ENCODE results near the gene LYPD1.

Gene LYPD1

DNA sequence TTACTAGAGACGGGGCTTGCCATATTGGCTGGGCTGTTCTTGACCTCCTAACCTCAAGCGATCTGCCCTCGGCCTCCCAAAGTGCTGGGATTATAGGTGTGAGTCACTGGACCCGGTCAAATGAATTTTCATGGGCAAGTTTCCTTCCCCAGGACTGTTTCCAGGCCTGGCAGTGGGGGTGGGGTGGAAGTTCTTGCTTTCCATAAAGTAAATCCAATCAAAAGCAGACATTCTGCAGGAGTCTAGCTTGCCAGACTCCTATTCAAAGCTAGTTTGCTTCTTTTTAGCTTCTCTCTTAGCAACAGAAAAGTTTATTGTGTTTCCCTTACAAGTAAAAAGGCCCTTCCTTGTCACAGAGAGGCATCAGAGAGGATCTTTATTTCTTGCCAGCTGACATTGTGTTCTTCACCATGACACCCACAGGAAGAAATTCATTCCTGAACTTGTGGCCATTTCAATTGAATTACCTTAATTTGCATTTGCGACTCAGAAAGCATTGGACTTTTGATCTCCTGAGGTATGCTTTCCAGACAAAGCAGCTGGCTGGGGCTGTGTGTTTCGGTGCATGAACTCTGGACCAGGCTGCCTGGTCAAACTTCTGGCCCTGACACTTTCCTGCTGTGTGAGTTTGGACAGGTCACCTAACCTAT lies 37.9 kb downstream of the LYPD1 start:
- DNase-seq (ENCODE audit: low read depth), result no peak

GRCh38 chr2:132627536-132627935 lies 42.5 kb downstream of the LYPD1 start:
- no peak for DNase-seq (ENCODE audit: low read depth)

DNA sequence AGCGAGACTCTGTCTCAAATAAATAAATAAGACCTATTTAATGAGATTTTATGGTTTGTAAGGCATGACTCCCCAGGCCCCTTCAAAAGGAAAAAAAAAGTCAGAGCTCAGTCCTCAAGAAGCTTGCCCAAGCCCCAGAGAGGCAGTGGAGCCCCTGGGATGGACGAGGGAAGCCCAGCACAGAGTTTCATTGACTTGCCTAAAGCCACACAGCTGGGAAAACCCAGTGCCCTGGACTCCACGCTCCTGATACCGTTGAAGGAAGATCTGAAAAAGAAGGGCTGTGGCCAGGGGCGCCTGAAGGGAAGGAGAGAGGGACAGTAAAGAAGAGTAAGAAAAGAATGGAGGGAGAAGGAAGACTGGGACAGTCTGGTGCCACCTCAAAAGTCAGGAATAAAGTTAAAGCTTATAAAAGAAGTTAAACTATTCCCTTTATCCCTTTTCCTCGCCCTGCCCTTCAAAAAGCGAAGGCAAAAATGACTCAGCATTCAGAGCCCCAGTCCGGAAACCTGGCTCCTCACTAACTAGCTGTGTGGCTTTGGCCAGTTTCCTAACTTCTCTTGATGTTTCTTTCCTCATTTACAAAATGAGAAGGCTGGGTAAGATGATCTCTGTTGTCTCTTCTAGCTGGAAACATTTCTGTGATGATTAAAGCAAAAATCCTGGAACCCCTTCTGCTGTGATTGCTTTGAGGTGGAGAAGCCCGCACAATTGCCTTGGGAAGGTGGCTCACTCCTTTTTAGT lies 46.7 kb downstream of the LYPD1 start:
- DNase-seq (ENCODE audit: low read depth), result no peak

- DNase-seq (ENCODE audit: low read depth), result no peak
Measured at GRCh38 chr2:132621131-132621875, 48.7 kb downstream of the LYPD1 start.

DNA sequence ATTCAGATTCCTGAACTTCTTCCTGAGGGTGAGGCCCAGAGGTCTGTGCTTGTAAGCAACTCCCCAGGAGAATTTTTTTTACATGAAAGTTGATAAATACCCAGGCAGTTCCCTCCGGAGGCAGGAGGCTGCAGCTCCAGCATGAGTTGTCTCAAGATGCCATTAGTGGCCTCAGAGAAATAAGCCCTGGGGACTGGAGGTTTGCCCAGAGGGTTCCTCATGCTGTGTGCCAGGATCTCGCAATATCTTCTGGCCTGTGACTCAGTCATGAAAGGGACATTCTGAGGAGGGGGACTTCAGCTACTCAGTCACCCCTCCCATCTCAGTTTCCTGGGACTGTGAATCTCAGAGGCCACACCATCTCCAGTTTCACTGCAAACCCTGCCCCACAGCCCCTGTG lies 49.9 kb downstream of the LYPD1 start:
- no peak for DNase-seq (ENCODE audit: low read depth)

GRCh38 chr2:132618734-132619133 lies 51.3 kb downstream of the LYPD1 start:
- no peak for DNase-seq (ENCODE audit: low read depth)

- no peak for DNase-seq (ENCODE audit: low read depth)
Measured at GRCh38 chr2:132617989-132618388, 52.0 kb downstream of the LYPD1 start.

- DNase-seq (ENCODE audit: low read depth), result no peak
Measured at GRCh38 chr2:132615329-132616085, 54.5 kb downstream of the LYPD1 start.

GRCh38 chr2:132611719-132612118 lies 58.3 kb downstream of the LYPD1 start:
- DNase-seq (ENCODE audit: low read depth), result no peak

DNA sequence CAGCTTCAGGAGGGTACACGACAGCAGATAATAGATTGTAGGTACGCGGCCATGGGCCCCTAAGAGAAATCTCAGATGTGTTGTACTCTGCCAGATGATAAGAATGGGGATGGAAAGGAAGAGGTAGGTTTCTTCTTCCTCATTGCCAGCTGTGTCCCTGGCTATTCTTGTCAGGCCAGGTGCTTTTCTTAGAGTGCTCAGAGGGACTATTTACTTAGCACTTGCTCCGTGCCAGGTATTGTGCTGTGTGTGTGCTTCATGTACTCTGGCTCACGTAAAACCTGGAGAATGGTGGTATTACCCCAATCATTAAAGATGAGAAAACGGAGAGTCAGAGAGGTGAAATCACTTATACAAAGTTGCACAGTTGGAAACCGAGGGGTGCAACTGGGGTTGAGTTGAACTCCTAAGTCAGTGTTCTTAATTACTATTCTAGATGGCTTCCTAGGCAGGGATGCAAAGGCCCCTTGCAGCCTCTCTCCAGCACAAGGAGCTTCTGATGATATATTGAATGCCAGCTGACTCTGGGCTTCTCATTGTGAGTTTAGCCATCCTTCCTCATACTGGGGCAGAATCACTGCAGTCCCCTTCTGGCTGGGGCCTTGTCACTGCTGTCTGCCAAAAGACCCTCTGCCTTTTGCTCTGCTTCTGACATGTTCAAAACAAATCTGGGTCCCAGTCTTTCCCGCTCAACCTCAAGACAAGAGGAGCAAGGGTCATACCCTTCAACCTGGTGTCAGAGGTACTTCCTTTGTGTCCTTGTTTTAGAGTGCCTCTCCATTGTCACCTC lies 60.7 kb downstream of the LYPD1 start:
- DNase-seq (ENCODE audit: low read depth), result no peak

- DNase-seq (ENCODE audit: low read depth), result no peak
Measured at GRCh38 chr2:132608311-132608710, 61.7 kb downstream of the LYPD1 start.

GRCh38 chr2:132607426-132608090 lies 62.4 kb downstream of the LYPD1 start:
- no peak for DNase-seq (ENCODE audit: low read depth)

DNA sequence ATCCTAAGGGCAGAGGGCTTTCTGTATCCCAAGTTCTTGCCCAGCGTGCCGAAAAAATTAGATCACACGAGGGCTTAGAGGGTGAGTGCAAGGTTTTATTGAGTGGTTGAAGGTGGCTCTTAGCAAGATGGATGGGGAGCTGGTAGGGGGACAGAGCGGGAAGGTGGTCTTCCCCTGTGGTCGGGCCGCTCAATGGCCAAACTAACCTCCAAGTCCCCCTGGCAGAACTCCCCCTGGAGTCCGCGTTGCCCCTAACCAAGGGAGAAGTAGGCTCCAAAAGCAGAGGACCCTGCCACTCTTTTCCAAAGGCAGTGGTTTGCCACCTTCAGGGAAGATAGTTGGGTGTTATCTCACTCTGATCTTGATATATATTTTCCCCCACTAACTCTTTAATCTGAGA lies 63.4 kb downstream of the LYPD1 start:
- no peak for DNase-seq (ENCODE audit: low read depth)

GRCh38 chr2:132605236-132606180 lies 64.5 kb downstream of the LYPD1 start:
- DNase-seq (ENCODE audit: low read depth), result no peak

DNA sequence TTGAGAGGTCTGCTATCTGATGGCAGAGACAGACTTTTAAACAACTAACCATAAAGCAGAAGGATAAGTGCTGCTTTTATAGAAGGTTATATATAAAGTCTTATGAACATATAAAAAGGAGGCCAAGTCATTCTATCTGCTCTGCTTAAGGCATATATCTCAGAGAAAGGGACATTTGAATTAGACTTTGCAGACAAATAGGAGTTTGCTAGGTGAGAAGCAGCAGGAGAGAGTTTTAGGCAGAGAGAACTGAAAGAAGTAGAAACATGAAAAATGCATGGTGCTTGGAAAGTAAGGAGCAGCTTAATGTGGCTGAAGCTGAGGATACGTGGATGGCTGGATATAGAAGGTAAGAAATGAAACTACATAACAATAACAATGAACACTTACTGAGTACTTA lies 65.4 kb downstream of the LYPD1 start:
- DNase-seq (ENCODE audit: low read depth), result no peak

GRCh38 chr2:132599556-132599955 lies 70.4 kb downstream of the LYPD1 start:
- no peak for DNase-seq (ENCODE audit: low read depth)

DNA sequence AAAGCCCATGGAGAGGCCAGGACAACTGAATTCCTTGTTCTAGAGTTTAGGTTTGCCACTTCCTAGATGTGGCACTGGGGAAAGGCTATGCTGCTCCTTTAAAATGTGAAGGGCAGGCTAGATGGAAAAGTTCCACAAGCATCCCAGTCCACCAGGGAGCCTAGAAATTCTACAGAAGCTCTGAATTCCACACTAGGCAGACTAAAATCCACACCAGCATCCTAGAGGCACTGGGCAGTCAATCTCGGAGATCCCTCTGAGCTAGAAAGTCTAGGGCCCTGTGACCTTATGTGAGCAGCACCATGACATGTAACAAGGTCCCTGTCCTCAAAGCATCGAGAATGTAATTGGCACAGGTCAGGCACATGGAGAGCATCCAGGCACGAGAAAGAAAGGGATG lies 71.5 kb downstream of the LYPD1 start:
- no peak for DNase-seq (ENCODE audit: low read depth)

- no peak for DNase-seq (ENCODE audit: low read depth)
Measured at GRCh38 chr2:132597831-132598230, 72.2 kb downstream of the LYPD1 start.

DNA sequence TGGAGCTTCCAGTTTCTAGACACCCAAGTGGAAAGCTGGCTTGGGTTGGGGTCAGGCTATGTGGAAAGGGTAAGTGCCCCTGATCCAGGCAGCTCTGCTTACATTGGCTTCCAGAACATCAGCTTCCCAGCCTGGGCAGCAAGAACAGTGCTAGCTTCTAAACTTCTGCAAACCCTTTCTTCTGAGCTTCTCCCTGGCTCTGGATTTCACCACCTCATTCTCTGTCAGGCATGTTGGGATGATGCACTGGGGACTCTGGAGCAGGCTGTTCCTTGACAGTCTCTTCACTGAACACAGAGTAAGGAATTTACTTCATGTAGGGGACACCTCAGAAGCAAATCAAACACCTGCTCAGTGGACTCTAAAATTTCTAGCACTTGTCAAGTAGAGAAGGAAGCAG lies 72.8 kb downstream of the LYPD1 start:
- DNase-seq (ENCODE audit: low read depth), result no peak

- DNase-seq (ENCODE audit: low read depth), result no peak
Measured at GRCh38 chr2:132595693-132596092, 74.3 kb downstream of the LYPD1 start.

Data from activated T-cell treated with anti-CD3 and anti-CD28 coated beads for 24 hours (primary cell).